ENCODE data around the gene CTBP1.
"Not testable (repeated sequence)": the region's sequence is repeated elsewhere in the genome, so short reads cannot be mapped to it uniquely, and the experiment has no call there.

CTBP1 gene
- 154 to 246 (median 183) reads per million in 9 experiments for total RNA-seq

GRCh38 chr4:1248245-1249147 lies at the start of gene CTBP1:
TSS of gene CTBP1 (minus strand) at chr4:1249130. CDS start at chr4:1241331, 7,799 bp downstream.
- H3K4me1 Mint-ChIP-seq (ENCODE audit: low read depth in 2 of 2): peaks cover 52 to 65% of the 10 kb centered on the region in 2 donors
- no peaks in the 10 kb centered on the region for H3K27me3 Mint-ChIP-seq
- H3K36me3 Mint-ChIP-seq (ENCODE audit: insufficient read depth): peaks cover 65% of the 10 kb centered on the region
- H3K9me3 Mint-ChIP-seq: no peaks in the 10 kb centered on the region
- DNase-seq (peak; percentile 77 to 86 (median 85)), ATAC-seq (replicated peaks) (peak; percentile 44)
- H3K27ac Mint-ChIP-seq: peak within 1 kb of the TSS; percentile 96 to 97
- H3K4me3 Mint-ChIP-seq: peak within 1 kb of the TSS; percentile 92 to 94

DNA sequence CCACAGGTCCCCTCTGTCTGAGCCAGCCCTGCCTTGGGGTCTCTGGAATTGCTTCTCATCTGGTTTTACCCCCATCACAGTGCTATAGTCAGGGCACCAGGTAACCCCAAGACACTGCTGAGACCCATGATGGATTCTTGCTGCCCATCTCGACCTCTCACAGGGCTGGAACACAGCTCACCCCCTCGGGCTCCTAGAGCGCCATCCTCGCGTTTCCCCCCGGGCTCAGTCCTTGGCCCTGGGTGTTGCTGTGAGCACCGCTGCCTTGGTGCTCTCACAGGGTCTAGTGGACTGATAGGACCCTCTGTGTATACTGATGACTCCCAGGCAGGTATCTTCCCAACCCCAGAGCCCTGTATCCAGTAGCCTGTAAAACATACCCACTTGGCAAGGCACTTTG lies 49.5 kb upstream of the CTBP1 start:
- peaks cover 55 to 56% of the 10 kb centered on the region in 2 donors for H3K4me1 Mint-ChIP-seq (ENCODE audit: low read depth in 2 of 2)

DNA sequence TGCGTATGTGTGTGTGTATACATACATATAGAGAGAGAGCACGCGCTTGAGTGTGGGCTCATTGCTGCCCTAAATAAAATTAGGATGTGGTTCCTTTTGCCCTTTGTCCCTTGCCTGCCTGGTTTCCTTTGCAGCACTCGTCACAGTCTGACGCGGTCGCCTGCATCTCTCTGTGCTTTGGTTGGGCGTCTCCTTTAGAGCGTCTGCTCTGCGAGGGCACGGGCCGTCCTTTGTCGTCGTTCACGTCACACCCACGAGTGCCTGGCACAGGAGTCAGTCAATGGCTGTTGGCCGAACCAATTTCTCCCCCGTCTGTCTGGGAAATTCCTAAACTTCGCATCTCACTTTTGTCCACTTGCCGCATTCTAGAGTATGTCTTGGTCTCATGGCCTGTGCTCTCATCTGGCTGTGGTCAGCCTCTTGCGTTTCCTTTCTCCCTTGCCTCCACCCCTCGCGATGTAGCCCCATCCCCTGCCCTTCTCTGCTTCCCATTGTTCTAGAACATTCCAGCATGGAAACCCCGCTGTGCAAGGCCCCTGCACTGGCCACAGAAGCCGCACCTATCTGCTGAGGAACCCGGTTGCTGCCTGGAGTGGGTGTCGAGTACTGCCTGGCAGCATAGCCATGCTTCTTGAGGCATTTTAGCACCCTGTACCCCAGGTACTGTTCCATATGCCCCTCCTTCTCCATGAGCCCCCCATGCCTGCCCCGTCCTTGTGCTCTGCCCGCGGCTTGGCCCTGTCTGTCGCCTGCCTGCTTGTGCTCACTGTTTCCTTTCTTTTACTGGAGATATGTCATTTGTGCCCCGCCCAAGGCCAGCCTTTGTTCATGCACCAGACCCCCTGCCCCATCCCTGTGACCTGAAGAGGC lies 48.8 kb upstream of the CTBP1 start:
- ATAC-seq (replicated peaks): peak; percentile 88
- Mint-ChIP-seq H3K4me3 (peak overlapping the region in 1 of 2 donors; percentile 71), H3K4me1 (ENCODE audit: low read depth in 2 of 2) (peaks cover 55 to 56% of the 10 kb centered on the region in 2 donors), H3K27ac (peak overlapping the region; percentile 72 to 98), H3K9me3 (no peaks in the 10 kb centered on the region), H3K36me3 (ENCODE audit: insufficient read depth) (peaks cover 50% of the 10 kb centered on the region), H3K27me3 (no peaks in the 10 kb centered on the region)
- peak in 2 of 3 experiments; percentile 62 to 65 for DNase-seq

More for the DNA sequence above, 49.5 kb upstream of the CTBP1 start:
- no peak overlapping the region for H3K4me3 Mint-ChIP-seq
- H3K27ac Mint-ChIP-seq: peak overlapping the region in 1 of 2 donors; percentile 98
- H3K9me3 Mint-ChIP-seq: no peaks in the 10 kb centered on the region
- H3K27me3 Mint-ChIP-seq: no peaks in the 10 kb centered on the region
- ATAC-seq (replicated peaks): no peak
- H3K36me3 Mint-ChIP-seq (ENCODE audit: insufficient read depth): peaks cover 53% of the 10 kb centered on the region
- no peak for DNase-seq

GRCh38 chr4:1297023-1297395 lies 48.1 kb upstream of the CTBP1 start:
- H3K36me3 Mint-ChIP-seq (ENCODE audit: insufficient read depth): peaks cover 55% of the 10 kb centered on the region
- DNase-seq (no peak), ATAC-seq (replicated peaks) (no peak)
- H3K4me3 Mint-ChIP-seq: peak overlapping the region in 1 of 2 donors; percentile 71
- H3K9me3 Mint-ChIP-seq: no peaks in the 10 kb centered on the region
- peaks cover 60 to 62% of the 10 kb centered on the region in 2 donors for H3K4me1 Mint-ChIP-seq (ENCODE audit: low read depth in 2 of 2)
- H3K27ac Mint-ChIP-seq: peak overlapping the region; percentile 72 to 98
- H3K27me3 Mint-ChIP-seq: no peaks in the 10 kb centered on the region

- Mint-ChIP-seq H3K36me3 (ENCODE audit: insufficient read depth) (peaks cover 52% of the 10 kb centered on the region), H3K27ac (peak overlapping the region; percentile 72 to 98), H3K27me3 (no peaks in the 10 kb centered on the region), H3K4me3 (peak overlapping the region; percentile 38 to 71), H3K9me3 (no peaks in the 10 kb centered on the region), H3K4me1 (ENCODE audit: low read depth in 2 of 2) (peaks cover 60 to 66% of the 10 kb centered on the region in 2 donors)
- no peak for DNase-seq
- no peak for ATAC-seq (replicated peaks)
These were observed 47.5 kb upstream of the CTBP1 start for GRCh38 chr4:1296324-1297022.

GRCh38 chr4:1295405-1296055 lies 46.6 kb upstream of the CTBP1 start:
- Mint-ChIP-seq H3K36me3 (ENCODE audit: insufficient read depth) (peaks cover 43% of the 10 kb centered on the region), H3K4me1 (ENCODE audit: low read depth in 2 of 2) (peaks cover 64 to 66% of the 10 kb centered on the region in 2 donors), H3K27me3 (no peaks in the 10 kb centered on the region), H3K27ac (peak overlapping the region in 1 of 2 donors; percentile 78), H3K4me3 (no peak overlapping the region), H3K9me3 (no peaks in the 10 kb centered on the region)
- ATAC-seq (replicated peaks): no peak
- no peak for DNase-seq

DNA sequence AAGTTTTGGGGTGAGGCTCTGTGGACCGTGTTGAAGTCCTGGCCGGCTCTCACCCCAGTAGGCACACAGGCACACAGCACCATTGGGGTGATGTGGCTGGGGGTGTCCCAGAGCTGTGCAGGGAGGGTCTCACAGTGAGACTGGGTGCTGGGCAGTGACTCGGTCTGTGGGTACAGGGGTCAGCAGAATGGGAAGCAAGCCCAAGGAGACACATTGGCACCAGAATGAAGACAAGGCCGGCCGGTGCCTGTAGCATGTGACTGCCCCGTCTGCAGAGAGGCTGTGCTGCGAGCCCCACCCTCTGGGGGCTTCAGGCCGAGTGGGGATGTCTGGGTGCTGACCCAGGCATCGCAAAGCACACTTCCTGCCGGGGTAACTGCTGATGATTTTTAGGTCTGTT lies 46.0 kb upstream of the CTBP1 start:
- no peaks in the 10 kb centered on the region for H3K9me3 Mint-ChIP-seq
- H3K27ac Mint-ChIP-seq: peak overlapping the region in 1 of 2 donors; percentile 78
- no peak for ATAC-seq (replicated peaks)
- DNase-seq: no peak
- no peaks in the 10 kb centered on the region for H3K27me3 Mint-ChIP-seq
- peak overlapping the region in 1 of 2 donors; percentile 29 for H3K4me3 Mint-ChIP-seq
- peaks cover 64 to 68% of the 10 kb centered on the region in 2 donors for H3K4me1 Mint-ChIP-seq (ENCODE audit: low read depth in 2 of 2)
- H3K36me3 Mint-ChIP-seq (ENCODE audit: insufficient read depth): peaks cover 40% of the 10 kb centered on the region

DNA sequence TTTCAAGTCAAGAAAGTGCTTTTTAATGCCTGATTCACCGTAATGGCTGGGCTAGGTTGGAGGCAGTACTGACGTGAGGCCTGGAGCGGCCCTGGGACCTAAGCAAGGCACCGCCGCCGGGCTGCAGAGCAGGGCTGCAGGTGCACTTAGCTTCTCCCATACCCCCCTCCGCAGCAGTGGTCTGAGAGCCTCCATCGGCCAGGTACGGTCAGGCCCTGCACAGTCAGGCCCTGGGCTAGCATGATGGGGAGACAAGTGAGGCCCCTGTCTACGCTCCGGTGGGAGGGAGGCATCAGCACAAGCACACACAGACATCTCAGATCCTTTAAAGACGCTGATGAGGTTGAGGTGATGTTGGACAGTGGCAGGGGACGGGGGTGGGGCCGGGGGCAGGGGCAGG lies 45.5 kb upstream of the CTBP1 start:
- peaks cover 39% of the 10 kb centered on the region for H3K36me3 Mint-ChIP-seq (ENCODE audit: insufficient read depth)
- H3K4me1 Mint-ChIP-seq (ENCODE audit: low read depth in 2 of 2): peaks cover 59 to 65% of the 10 kb centered on the region in 2 donors
- H3K27me3 Mint-ChIP-seq: no peaks in the 10 kb centered on the region
- H3K9me3 Mint-ChIP-seq: no peaks in the 10 kb centered on the region
- ATAC-seq (replicated peaks) (no peak), DNase-seq (no peak)
- H3K27ac Mint-ChIP-seq: peak overlapping the region in 1 of 2 donors; percentile 78
- H3K4me3 Mint-ChIP-seq: peak overlapping the region in 1 of 2 donors; percentile 12

DNA sequence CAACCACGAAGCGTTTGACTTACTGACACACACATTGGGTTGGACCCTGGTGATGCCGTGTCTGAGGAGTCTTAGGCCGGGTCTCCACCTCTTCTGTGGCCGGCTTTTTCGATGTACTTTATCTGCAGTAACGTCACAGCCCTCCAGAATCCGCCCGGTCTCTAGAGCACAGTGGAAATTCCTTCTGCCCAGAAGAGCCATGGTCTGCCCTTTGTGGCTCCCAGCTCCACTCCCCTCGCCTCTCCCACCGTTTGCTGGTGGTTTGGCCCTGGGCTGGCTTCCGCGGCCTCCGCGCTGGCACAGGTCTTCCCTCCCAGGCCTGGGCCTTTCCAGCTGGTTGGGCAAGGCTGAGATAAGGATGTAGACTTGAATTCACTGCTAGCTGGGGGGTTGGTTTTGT lies 45.1 kb upstream of the CTBP1 start:
- DNase-seq: no peak
- ATAC-seq (replicated peaks): no peak
- H3K4me3 Mint-ChIP-seq: peak overlapping the region in 1 of 2 donors; percentile 37
- H3K27ac Mint-ChIP-seq: peak overlapping the region in 1 of 2 donors; percentile 78
- no peaks in the 10 kb centered on the region for H3K27me3 Mint-ChIP-seq
- no peaks in the 10 kb centered on the region for H3K9me3 Mint-ChIP-seq
- peaks cover 55 to 63% of the 10 kb centered on the region in 2 donors for H3K4me1 Mint-ChIP-seq (ENCODE audit: low read depth in 2 of 2)
- peaks cover 35% of the 10 kb centered on the region for H3K36me3 Mint-ChIP-seq (ENCODE audit: insufficient read depth)

DNA sequence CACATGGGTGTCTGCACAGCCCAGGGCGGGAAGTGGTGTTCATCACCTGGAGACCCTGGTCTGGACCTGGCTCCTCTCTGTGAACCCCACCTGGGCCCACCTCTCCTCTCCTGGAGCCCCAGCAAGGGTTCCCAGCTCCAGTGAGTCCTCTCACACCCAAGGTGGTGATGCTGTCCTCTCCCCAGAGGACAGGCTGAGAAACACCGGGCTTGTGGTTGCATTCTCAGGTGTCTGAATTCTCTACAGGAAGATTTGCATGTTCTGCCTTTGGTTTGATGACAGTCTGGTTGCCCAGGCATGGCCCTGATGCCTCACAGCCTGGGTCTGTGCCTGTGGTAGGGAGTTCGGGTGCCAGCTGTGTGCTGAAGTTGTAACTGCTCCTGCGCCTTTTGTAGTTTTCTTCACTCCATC lies 44.6 kb upstream of the CTBP1 start:
- Mint-ChIP-seq H3K27ac (peak overlapping the region in 1 of 2 donors; percentile 78), H3K36me3 (ENCODE audit: insufficient read depth) (peaks cover 30% of the 10 kb centered on the region), H3K9me3 (no peaks in the 10 kb centered on the region), H3K27me3 (no peaks in the 10 kb centered on the region), H3K4me3 (peak overlapping the region in 1 of 2 donors; percentile 37), H3K4me1 (ENCODE audit: low read depth in 2 of 2) (peaks cover 54 to 63% of the 10 kb centered on the region in 2 donors)
- DNase-seq (no peak), ATAC-seq (replicated peaks) (no peak)

DNA sequence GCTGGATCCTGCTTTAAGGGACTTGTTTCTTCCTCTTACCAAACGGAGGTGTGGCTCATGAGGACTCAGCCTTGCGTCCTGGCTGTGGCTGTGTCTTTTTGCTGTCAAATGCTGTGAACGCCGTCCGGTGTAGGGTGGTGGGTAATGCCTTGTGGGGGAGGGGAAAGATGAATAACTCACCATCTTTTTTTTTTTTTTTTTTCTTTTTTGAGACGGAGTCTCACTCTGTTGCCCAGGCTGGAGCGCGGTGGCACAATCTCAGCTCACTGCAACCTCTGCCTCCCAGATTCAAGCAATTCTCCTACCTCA lies 43.7 kb upstream of the CTBP1 start:
- ATAC-seq (replicated peaks); DNase-seq; H3K27me3 Mint-ChIP-seq; H3K9me3 Mint-ChIP-seq: not testable (repeated sequence)
- Mint-ChIP-seq H3K36me3 (ENCODE audit: insufficient read depth) (peaks cover 23% of the 10 kb centered on the region), H3K4me1 (ENCODE audit: low read depth in 2 of 2) (peaks cover 45 to 54% of the 10 kb centered on the region in 2 donors), H3K27ac (peak overlapping the region; percentile 94 to 95), H3K4me3 (peak overlapping the region; percentile 93)

DNA sequence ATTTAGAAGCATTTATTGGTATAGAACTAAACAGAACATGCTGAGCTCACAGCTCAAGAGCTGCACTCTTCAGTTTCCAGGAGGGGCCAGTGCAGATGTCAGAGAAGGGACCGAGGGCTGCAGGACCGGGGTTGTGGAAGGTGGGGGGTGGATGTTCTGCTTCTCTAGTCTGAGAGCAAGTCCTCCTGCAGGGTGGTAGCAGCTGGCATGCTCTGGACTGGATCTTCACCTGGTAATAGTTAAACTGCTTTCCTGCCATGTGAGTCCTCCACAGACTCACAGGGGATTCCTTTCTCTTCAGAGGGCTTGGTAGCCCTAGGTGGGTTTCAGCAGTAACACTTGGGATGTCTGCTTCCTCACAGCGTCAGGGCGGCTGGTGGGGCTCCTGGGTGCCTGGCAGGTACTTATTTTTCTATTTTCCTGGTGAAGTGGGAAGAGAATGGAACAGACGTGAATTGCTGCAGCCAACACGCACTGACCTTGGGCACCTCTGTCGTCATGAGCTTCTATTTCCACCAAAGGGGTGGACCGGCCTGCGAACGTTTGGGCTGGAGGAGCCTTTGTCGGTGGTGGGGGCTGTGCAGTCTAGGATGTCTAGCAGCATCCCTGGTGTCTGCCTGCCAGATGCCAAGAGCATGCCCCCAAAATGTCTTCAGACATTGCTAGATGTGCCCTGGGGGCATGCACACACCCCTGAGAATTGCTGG lies 43.2 kb upstream of the CTBP1 start:
- no peak for ATAC-seq (replicated peaks)
- H3K36me3 Mint-ChIP-seq (ENCODE audit: insufficient read depth): peaks cover 18% of the 10 kb centered on the region
- peak overlapping the region; percentile 94 to 95 for H3K27ac Mint-ChIP-seq
- H3K27me3 Mint-ChIP-seq: no peaks in the 10 kb centered on the region
- peaks cover 40 to 49% of the 10 kb centered on the region in 2 donors for H3K4me1 Mint-ChIP-seq (ENCODE audit: low read depth in 2 of 2)
- DNase-seq: no peak
- peak overlapping the region; percentile 93 for H3K4me3 Mint-ChIP-seq
- no peaks in the 10 kb centered on the region for H3K9me3 Mint-ChIP-seq

Data from effector memory CD8-positive, alpha-beta T cell (primary cell).